ENCODE results near the gene RNF212. TPM values are rescaled to one million over a fixed set of nuclear protein-coding genes. Genes with fewer than 3 reads are reported as not detected.
A peak's percentile ranks its signal among the peaks of the same experiment; 100 is the strongest.

The RNF212 gene
- total and polyA plus RNA-seq, 9 of the 15 experiments (the other 6 are each of a cell fraction or from before 2014, with no cell fraction given), result 0.04 TPM; not detected in 8

DNA sequence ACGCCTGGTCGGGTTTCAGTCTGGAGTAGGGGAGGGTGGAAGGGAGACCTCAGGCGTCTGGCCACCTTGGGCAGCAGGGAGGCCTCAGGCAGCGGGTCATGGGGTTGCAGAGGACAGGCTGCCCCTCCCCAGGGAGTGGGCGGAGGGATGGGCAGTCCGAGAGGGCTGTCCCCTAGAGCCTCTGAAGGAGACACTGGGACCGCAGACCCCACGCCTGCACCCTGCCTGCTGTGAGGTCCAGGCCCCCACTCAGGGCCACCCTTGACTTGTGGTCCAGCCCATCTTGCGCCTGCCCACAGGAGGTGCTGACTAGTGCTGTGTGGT lies 85.5 kb downstream of the RNF212 start:
- H3K4me3 ChIP-seq, result no peak overlapping the region
- no peaks in the 10 kb centered on the region for H4K20me1 ChIP-seq (replicated peaks; ENCODE audit: control insufficient read depth, insufficient read depth, low read length)
- TF ChIP-seq ZNF239 (CRISPR knock-in tag; IDR thresholded peaks at IDR 0.05) (no peak), EGR1 (conservative IDR thresholded peaks at IDR 0.05) (peak; percentile 55; the same call in 1 of the 2 replicates), CREB1 (IDR thresholded peaks at IDR 0.05) (no peak), CREB1 (CRISPR knock-in tag; IDR thresholded peaks at IDR 0.05) (no peak), BMI1 (IDR thresholded peaks at IDR 0.05; ENCODE audit: low read length) (no peak)
- TF ChIP-seq, protein P1, sequence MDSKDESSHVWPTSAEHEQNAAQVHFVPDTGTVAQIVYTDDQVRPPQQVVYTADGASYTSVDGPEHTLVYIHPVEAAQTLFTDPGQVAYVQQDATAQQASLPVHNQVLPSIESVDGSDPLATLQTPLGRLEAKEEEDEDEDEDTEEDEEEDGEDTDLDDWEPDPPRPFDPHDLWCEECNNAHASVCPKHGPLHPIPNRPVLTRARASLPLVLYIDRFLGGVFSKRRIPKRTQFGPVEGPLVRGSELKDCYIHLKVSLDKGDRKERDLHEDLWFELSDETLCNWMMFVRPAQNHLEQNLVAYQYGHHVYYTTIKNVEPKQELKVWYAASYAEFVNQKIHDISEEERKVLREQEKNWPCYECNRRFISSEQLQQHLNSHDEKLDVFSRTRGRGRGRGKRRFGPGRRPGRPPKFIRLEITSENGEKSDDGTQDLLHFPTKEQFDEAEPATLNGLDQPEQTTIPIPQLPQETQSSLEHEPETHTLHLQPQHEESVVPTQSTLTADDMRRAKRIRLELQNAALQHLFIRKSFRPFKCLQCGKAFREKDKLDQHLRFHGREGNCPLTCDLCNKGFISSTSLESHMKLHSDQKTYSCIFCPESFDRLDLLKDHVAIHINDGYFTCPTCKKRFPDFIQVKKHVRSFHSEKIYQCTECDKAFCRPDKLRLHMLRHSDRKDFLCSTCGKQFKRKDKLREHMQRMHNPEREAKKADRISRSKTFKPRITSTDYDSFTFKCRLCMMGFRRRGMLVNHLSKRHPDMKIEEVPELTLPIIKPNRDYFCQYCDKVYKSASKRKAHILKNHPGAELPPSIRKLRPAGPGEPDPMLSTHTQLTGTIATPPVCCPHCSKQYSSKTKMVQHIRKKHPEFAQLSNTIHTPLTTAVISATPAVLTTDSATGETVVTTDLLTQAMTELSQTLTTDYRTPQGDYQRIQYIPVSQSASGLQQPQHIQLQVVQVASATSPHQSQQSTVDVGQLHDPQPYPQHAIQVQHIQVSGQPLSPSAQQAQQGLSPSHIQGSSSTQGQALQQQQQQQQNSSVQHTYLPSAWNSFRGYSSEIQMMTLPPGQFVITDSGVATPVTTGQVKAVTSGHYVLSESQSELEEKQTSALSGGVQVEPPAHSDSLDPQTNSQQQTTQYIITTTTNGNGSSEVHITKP (IDR thresholded peaks at IDR 0.05; ENCODE audit: partially characterized antibody), result peak; percentile 47
- BruUV-seq (replicated peaks), result no TSS peak
- no peak overlapping the region for H3K4me2 ChIP-seq (ENCODE audit: insufficient read depth, low read length)
- peak overlapping the region in 1 of 2 experiments; percentile 70; a peak in 2 of 4 replicates for H3K9ac ChIP-seq (ENCODE audit: insufficient read depth in 1 of 2, low read depth in 2 of 2, low read length in 2 of 2)
- FAIRE-seq (peak; percentile 29), ATAC-seq (peak; percentile 37), DNase-seq (ENCODE audit: extremely low read depth in 1 of 4, low spot score in 3 of 4) (peak in 2 of 4 experiments; percentile 46 to 47)
- no peaks in the 10 kb centered on the region for H3K79me2 ChIP-seq (ENCODE audit: control insufficient read depth, insufficient read depth, low read length)
- no peak overlapping the region for H3K27ac ChIP-seq (ENCODE audit: extremely low read depth, low read depth, low read length)
- ChIA-PET CTCF (ENCODE audit: low intra/inter-chr PET ratio) (no interaction called here), POLR2A (interaction anchor here (0.6 to 1.4 kb wide), 3 partner anchors 13 to 554 kb away, joined by 3 to 4 read pairs (median 3); no protein-coding TSS in a partner anchor)
- H3K27me3 ChIP-seq (ENCODE audit: control insufficient read depth in 2 of 2, insufficient read depth in 2 of 2, low read length in 2 of 2), result 0 out of 5 replicates have a peak, but pooled peaks cover 0 to 3% of the 10 kb centered on the region in 2 experiments
- in situ Hi-C loops (cut with MboI) (no loop called here), intact Hi-C loops (cut with micrococcal nuclease) (no loop called here)
- no peak overlapping the region for H2AFZ ChIP-seq (ENCODE audit: low read depth, low read length)
- H3K9me1 ChIP-seq (ENCODE audit: control insufficient read depth, insufficient read depth, low read length), result no peaks in the 10 kb centered on the region
- H3K9me3 ChIP-seq (replicated peaks; ENCODE audit: control insufficient read depth, insufficient read depth, low read depth, low read length), result no peaks in the 10 kb centered on the region; the same call in 1 of the 2 replicates
- H3K36me3 ChIP-seq (ENCODE audit: control insufficient read depth, insufficient read depth, low read length), result peaks cover 26% of the 10 kb centered on the region; the same call in 2 of the 3 replicates
- H3K4me1 ChIP-seq (replicated peaks in 1 of 2; ENCODE audit: control insufficient read depth in 2 of 2, insufficient read depth in 2 of 2, low read length in 2 of 2), result peaks cover 3 to 70% of the 10 kb centered on the region in 2 experiments; a peak in 4 of 5 replicates
- WGBS (ENCODE audit: insufficient coverage, low coverage, missing lambda C conversion rate), result 44% methylated on average over 9 of the region's 9 CpGs

Measured in K562 (cell line).